Ovary (tissue), 9 donors: Measurements from ENCODE around the gene GALNT10. TPM values are rescaled to one million over a fixed set of nuclear protein-coding genes. Genes with fewer than 3 reads are reported as not detected.
"Not testable (repeated sequence)": the region's sequence is repeated elsewhere in the genome, so short reads cannot be mapped to it uniquely, and the experiment has no call there.

Experiments used
- DNase-seq, 5 donors: peaks; one replicate each; pipeline ENCODE4 v3.0.0-alpha.2; 2019 to 2020
- H3K27ac ChIP-seq, 2 donors: fragments of 200-600 bp; one replicate each; pipeline versions ENCODE4 v1.5.1 to v1.8.0; 2019 to 2022
- H3K27me3 ChIP-seq: fragments of 200-600 bp; one replicate; pipeline ENCODE4 v1.8.0; 2022
- H3K36me3 ChIP-seq: fragments of 200-600 bp; sonication (generic); one replicate; pipeline ENCODE4 v1.5.1; 2019
- H3K4me1 ChIP-seq: one replicate; pipeline ENCODE4 v1.8.1; 2013; ENCODE audit warnings: mild to moderate bottlenecking, moderate library complexity; ENCODE audit not compliant: insufficient read depth
- H3K4me3 ChIP-seq: fragments of 200-600 bp; sonication (generic); one replicate; pipeline ENCODE4 v1.5.1; 2017
- H3K9me3 ChIP-seq, 2 donors: fragments of 200-600 bp in 1 of 2; sonication (generic) in 1 of 2; one replicate each; pipeline versions ENCODE4 v1.5.1 to v1.8.1; 2013 to 2019; ENCODE audit warnings: mild to moderate bottlenecking in 1 of 2, moderate library complexity in 1 of 2
- CTCF ChIP-seq, 3 donors: fragments of 450-650 bp in 2 of 3; fragments of 200-600 bp in 1 of 3; IDR thresholded peaks; one replicate each; pipeline versions ENCODE4 v1.5.1 to v1.8.0; 2016 to 2022; ENCODE audit warnings: antibody characterized with exemption in 3 of 3, mild to moderate bottlenecking in 1 of 3
- EP300 ChIP-seq: sonication (generic); formaldehyde crosslinking; IDR thresholded peaks from one replicate; pipeline ENCODE4 v1.6.1; 2017; ENCODE audit warnings: antibody characterized with exemption
- POLR2A ChIP-seq: fragments of 450-650 bp; IDR thresholded peaks from one replicate; pipeline ENCODE4 v1.6.1; 2017; ENCODE audit warnings: antibody characterized with exemption, mild to moderate bottlenecking, moderate library complexity
- WGBS, 3 donors: extraction: QIAGEN DNeasy Blood & Tissue Kit in 1 of 3; methylation state at CpG; one replicate each; pipeline versions ENCODE4 v1.1.5 to v1.1.7; 2013 to 2017; 5-methylcytosine and 5-hydroxymethylcytosine counted together
- intact Hi-C, 4 donors: fragments of 100-400 bp; cut with DNase I; formaldehyde crosslinking; loops; one replicate each; pipeline versions ENCODE4 v1.11.0 to v1.15.1; 2022 to 2023
- polyA plus RNA-seq, 2 donors: library from polyadenylated mRNA; stranded (reverse); fragments of 200-250 nt in 1 of 2; fragments of 350-450 nt in 1 of 2; fragmentation: Illumina TruSeq in 1 of 2; extraction: RNeasy Lipid Tissue Mini Kit (QIAGEN cat#74804) in 1 of 2; gene quantifications; one replicate each; pipeline ENCODE4 v1.2.3, GENCODE V29; 2013 to 2014
- total RNA-seq, 7 donors: library from RNA; depleted of rRNA in 2 of 7; stranded (reverse); fragments of >200 nt in 2 of 7; fragmentation: NEBNext Ultra II Directional in 3 of 7; extraction: Animal tissue kit (Norgen Biotek cat#: 25700) in 3 of 7; gene quantifications; one replicate each; pipeline versions ENCODE4 v1.1.0 to v1.2.4, GENCODE V29; 2016 to 2023
- donor health status: DM: no; HTN: no; CAD: no; lungs with moderate emphysema.
- donor health status: DM: no; HTN: no; CAD: no.
- donor health status: Bipolar disorder and iron deficiency.
- donor health status: DM: yes; HTN: yes; CAD: no.
- donor health status: DM: no; HTN: no; CAD: no.
- donor health status: DM: yes; HTN: yes; CAD: no.

The GALNT10 gene
- total and polyA plus RNA-seq, 9 donors = 34.5 to 206 (median 88.7) TPM

DNA sequence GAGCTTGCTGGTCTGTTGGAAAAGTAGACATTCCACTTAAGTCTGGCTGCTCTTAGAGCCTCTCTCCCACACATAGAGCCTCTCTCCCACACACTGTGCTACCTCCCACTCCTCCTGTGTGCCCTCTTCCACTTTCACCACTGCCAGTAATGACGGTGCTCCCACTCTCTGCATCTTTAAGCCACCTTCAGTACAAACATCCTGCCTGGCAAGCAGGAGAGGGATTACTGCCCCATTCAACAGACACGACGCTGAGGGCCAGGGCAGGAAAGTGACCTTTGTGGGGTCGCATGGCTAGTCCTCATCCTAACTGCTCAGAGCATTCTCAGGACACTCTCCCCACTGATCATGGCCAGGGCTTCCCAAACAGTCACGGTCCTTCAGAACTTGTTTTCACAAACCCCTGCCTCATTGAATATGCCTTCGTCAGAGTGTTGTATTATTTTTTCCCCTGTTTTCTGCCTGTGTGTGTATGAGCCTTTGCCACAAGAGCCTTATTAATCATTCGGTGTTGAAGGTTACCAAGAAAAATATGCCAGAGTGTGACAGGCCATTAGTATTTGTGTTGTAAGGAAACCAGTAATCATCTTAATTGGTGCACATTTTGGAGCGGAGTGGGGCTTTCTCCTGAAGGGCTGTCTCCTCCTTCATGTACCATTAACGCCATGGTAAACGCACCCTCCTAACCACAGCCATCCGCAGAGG lies 168.1 kb downstream of the GALNT10 start:
- Histone ChIP-seq H3K27me3 (no peaks in the 10 kb centered on the region), H3K4me3 (no peak overlapping the region), H3K36me3 (no peaks in the 10 kb centered on the region), H3K27ac (peak overlapping the region; percentile 26 to 78), H3K4me1 (peaks cover 34% of the 10 kb centered on the region), H3K9me3 (no peaks in the 10 kb centered on the region)
- intact Hi-C loops = loop anchor here in 1 of 4 donors (10.0 kb wide), 1 partner anchor 164 kb away; the partner anchor contains the start of gene GALNT10
- DNase-seq = peak in 4 of 5 donors; percentile 37 to 54 (median 45)
- TF ChIP-seq POLR2A = no peak
- TF ChIP-seq CTCF (IDR thresholded peaks at IDR 0.05) = no peak
- no peak for TF ChIP-seq EP300
- 13 to 24% (median 15%) methylated on average over 11 of the region's 11 CpGs for WGBS, 3 donors

DNA sequence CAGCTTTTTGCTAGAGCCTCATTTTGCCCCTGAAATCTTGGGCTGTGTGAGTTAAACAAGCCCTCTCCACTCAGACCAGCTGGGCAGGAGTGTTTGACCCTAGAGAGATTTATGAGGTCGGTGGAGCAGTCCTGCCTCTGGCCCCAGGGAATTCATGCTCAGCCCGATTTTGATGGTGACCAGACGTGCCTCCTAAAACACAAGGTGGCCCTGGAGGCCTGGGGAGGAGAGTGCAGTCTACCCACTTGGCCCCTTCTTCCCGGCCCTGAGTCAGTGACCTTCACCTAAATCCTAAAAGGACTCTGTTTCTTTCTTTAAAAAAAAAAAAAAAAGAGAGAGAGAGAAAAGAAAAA lies 168.7 kb downstream of the GALNT10 start:
- Histone ChIP-seq H3K4me1 (peaks cover 34% of the 10 kb centered on the region), H3K9me3 (no peaks in the 10 kb centered on the region), H3K27ac (peak overlapping the region; percentile 26 to 78), H3K4me3 (no peak overlapping the region), H3K36me3 (no peaks in the 10 kb centered on the region), H3K27me3 (no peaks in the 10 kb centered on the region)
- intact Hi-C loops = loop anchor here in 1 of 4 donors (10.0 kb wide), 1 partner anchor 164 kb away; the partner anchor contains the start of gene GALNT10
- peak; percentile 50 to 68 (median 66) for DNase-seq
- TF ChIP-seq POLR2A (no peak), EP300 (no peak), CTCF (IDR thresholded peaks at IDR 0.05) (peak in 1 of 3 donors; percentile 38)
- WGBS, 3 donors = 2 to 24% (median 8%) methylated on average over 4 of the region's 4 CpGs

DNA sequence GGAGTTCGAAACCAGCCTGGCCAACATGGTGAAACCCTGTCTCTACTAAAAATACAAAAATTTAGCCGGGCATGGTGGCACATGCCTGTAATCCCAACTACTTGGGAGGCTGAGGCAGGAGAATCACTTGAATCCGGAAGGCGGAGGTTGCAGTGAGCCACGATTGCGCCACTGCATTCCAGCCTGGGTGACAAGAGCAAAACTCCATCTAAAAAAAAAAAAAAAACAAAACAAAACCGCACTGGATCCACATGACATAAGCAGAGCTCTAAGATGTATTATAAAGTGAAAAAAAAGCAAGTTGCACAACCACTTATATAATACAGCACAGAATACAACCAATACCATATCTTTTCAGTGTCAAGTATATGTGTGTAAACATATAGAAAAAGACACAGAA lies 169.7 kb downstream of the GALNT10 start:
- H3K27me3 ChIP-seq, intact Hi-C loops, H3K9me3 ChIP-seq, H3K36me3 ChIP-seq, H3K4me3 ChIP-seq: not testable (repeated sequence)
- WGBS, 3 donors = 70 to 80% (median 76%) methylated on average over 7 of the region's 7 CpGs
- peaks cover 25% of the 10 kb centered on the region for H3K4me1 ChIP-seq
- peak in 1 of 5 donors; percentile 51 for DNase-seq
- H3K27ac ChIP-seq = peak overlapping the region in 1 of 2 donors; percentile 78

DNA sequence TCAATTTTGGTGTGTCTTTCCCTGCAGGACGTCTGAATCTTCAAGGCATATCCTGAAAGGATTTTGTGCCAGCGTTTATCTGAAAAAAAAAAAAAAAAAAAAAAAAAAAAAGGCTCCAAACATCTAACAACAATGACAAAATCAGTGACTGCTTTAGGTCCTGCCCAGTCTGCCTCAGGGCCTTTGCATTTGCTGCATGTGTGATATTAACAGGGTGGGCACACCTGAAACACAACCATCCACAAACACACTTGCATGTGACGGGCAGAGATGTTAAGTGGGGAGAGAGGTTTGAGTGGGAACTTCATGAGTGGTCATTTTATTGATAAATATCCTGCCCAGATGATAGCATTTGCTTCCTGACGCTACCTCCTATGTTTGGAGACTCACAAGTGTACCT lies 172.9 kb downstream of the GALNT10 start:
- H3K4me1 ChIP-seq = peaks cover 15% of the 10 kb centered on the region
- no peak overlapping the region for H3K27ac ChIP-seq
- H3K36me3 ChIP-seq = no peaks in the 10 kb centered on the region
- 90 to 93% (median 92%) methylated on average over 4 of the region's 4 CpGs for WGBS, 3 donors
- H3K27me3 ChIP-seq = no peaks in the 10 kb centered on the region
- no peak for DNase-seq
- intact Hi-C loops = no loop called here
- no peak overlapping the region for H3K4me3 ChIP-seq
- H3K9me3 ChIP-seq = no peaks in the 10 kb centered on the region
- TF ChIP-seq EP300 = no peak
- TF ChIP-seq CTCF (IDR thresholded peaks at IDR 0.05) = no peak
- TF ChIP-seq POLR2A = no peak

- H3K4me1 ChIP-seq = peaks cover 9% of the 10 kb centered on the region
- no peak overlapping the region for H3K27ac ChIP-seq
- no peaks in the 10 kb centered on the region for H3K27me3 ChIP-seq
- intact Hi-C loops = no loop called here
- DNase-seq = no peak
- TF ChIP-seq EP300 (no peak), POLR2A (no peak), CTCF (IDR thresholded peaks at IDR 0.05) (no peak)
- WGBS, 3 donors = 14 to 24% (median 19%) methylated on average over 2 of the region's 2 CpGs
- H3K4me3 ChIP-seq = no peak overlapping the region
- no peaks in the 10 kb centered on the region for H3K36me3 ChIP-seq
- no peaks in the 10 kb centered on the region for H3K9me3 ChIP-seq
These were observed 174.2 kb downstream of the GALNT10 start for GRCh38 chr5:154364771-154365170.
